Measurements from ENCODE around the gene COBL.

COBL gene

DNA sequence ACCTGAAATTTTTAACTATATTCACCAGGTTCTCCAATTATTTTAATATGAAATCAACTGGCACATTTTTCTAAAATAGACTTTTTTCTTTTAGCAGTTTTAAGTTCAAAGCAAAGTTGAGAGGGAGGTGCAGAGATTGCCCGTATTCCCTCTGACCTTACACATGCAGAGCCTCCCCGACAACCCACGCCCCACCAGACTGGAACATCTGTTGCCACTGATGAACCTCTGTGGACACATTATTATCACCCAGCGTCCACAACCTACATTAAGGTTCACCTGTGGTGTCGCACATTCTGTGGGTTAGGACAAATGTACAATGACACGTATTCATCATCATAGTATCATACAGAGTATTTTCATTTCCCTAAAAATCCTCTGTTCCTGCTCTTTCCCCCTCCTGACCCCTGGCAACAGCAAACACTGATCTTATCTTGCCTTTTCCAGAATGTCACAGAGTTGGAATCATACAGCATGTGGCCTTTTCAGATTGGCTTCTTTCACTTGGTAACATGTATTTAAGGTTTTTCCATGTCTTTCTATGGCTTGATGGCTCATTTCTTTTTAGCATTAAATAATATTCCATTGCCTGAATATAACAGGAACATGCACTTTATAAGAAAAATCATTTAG, 37.1 kb downstream of the COBL start:
- DNase-seq (ENCODE audit: insufficient read length, low spot score) (no peak), FAIRE-seq (no peak)

DNA sequence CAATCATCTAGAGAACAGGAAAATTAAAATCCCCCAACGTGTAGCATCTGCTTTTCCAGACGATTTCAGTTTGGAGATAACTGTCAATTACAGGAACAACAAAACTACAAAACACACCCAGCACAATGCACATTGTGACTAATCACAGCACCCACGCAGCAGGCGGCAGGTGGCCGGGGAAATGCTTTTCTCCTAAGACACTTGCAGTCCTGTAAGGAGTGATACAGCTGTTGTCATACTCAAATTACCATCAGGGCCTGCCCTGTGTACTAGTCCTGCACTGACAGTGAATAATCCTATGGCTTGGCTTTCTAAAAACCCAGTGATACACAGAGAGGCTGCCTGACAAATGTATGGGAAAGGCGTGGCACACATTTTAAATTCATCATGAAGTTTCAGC, 37.8 kb downstream of the COBL start:
- no peak for DNase-seq (ENCODE audit: insufficient read length, low spot score)

DNA sequence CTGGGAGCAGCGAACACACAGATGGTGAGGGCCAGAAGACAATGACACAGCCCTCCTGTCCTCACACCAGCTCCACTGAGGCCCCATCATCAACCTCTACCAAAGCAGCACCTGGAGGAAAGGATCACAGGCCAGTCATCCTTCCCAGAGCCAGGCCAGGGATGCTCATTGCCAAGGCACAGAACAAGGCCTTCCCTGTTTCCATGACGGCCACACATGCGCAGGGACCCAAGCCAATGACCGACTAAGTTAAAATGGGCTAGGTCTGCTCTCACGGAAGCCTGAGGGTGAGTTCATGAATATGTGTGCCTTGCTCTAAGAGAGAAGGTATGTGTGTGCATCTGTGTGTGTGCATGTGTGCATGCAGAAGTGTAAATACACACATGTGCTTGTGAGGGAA, 39.6 kb downstream of the COBL start:
- DNase-seq (ENCODE audit: insufficient read length, low spot score) = no peak

More for the DNA sequence above, 37.8 kb downstream of the COBL start:
- no peak for FAIRE-seq

DNA sequence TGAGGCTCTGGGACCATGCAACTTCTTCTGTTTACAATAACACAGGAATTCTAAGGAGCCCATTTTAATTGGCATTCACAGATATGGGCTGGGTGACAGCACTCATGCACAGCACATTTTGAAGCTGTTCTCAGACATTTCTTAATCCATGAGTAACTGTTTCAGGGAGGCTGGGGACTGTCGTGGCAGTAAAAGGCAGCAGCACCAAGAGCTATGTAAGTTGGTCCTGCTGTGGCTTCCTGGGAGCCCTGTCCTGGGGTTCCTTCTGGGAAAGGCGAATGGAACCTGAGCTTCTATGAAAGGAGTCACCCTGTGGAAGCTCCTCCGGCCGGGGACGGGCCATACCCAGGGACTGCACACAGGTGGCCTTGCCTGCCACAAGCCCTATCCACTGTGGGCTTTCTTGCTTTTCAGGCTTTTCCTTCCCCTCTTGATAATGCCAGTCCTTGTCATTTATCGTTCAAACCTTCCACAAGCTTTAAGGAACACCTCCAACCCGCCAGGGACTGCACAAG, 40.5 kb downstream of the COBL start:
- no peak for FAIRE-seq
- DNase-seq (ENCODE audit: insufficient read length, low spot score) = no peak

More for the DNA sequence above, 39.6 kb downstream of the COBL start:
- FAIRE-seq = no peak

DNA sequence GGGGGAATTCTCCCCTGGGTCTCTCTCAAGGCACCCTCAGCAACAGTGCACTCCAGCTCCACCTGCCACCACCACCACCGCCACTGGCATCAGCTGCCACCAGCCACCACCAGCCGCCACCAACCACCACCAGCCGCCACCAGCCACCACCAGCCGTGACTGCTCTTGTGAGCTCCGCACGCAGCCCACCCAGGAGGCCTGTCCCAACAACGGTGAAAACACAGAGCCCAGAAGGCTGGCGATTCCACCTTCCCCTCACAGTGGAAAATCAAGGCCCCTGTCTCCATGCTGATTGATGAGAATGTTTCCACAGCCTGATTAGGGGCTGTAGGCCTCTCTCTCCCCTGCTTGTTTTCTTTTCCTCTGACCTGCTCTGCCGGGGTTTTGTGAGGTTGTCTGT, 41.1 kb downstream of the COBL start:
- no peak for FAIRE-seq
- DNase-seq (ENCODE audit: insufficient read length, low spot score) = no peak

DNA sequence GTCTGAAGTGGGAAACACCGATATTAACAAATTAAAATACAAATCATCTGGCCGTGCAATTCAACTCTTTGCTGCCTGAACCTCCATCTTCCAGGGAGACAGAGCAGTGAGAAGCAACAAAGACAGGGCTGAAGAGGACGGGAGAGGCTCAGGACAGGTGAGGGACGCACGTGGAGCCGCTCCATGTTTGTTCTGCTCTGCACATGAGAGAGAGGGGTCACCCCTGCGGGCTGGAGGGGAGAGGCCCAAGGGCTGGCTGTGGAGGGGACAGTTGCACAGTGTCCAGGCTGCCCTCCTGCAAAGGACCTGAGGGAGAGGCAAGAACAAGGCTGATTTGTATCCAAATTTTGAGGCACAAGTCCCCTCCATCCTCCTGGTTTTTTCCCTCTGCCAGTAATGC, 41.7 kb downstream of the COBL start:
- DNase-seq (ENCODE audit: insufficient read length, low spot score) (no peak), FAIRE-seq (no peak)

DNA sequence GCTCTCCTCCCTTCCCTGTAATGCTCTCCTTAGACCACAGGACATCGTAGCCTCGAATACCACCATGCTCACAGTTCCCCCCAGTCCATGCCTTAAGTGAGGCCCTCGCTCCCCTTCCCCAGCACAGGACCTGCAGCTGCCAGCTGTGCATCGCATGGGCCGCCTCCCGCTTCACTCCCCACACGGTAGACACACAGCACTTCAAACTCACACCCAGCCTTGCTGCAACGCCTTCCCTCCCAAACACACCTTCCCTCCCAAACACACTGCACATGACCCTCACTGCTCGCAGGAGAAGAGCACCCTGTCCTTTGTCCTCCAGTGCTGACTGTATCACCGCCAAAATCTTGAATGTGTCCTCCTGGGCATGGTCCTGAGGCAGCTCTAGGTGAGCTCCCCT, 42.6 kb downstream of the COBL start:
- FAIRE-seq (no peak), DNase-seq (ENCODE audit: insufficient read length, low spot score) (no peak)

DNA sequence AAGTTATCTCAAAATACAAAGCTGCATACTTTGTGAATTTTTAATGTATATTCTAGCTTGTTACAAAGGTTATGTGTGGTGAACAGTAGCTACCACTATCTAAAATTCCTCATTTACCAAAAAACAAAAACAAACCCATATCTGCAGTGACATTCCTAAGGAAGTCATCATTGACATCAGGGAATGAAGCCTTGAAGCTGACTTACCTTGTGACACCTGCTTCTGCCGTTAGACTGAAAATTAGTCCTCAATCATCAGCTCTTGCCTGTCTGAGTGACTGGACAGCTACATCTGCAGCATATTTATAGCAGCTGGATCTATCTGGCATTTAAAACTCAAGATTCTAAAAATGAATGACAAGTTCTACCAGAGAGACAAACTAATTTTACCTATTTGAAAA, 43.2 kb downstream of the COBL start:
- DNase-seq (ENCODE audit: insufficient read length, low spot score) = no peak
- no peak for FAIRE-seq

DNA sequence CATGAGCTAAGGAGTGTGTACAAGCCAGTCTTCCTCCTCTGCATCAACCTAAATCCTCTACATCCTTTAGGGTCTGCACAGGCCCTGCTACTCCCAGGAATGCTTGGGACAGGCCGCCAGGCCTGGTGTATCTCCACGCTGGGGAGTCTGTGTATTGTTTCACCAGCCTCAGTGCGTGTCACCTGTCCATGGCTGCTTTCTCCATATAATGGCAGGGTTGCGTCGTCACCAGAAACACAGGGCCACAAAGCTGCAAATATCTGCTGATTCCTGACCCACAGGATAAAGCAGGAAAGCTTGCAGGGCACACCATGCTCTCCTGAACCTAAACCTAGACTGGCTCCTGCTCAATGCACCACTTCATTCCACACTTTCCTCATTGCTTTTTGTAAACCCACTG, 45.6 kb downstream of the COBL start:
- FAIRE-seq = no peak
- DNase-seq (ENCODE audit: insufficient read length, low spot score) = no peak

DNA sequence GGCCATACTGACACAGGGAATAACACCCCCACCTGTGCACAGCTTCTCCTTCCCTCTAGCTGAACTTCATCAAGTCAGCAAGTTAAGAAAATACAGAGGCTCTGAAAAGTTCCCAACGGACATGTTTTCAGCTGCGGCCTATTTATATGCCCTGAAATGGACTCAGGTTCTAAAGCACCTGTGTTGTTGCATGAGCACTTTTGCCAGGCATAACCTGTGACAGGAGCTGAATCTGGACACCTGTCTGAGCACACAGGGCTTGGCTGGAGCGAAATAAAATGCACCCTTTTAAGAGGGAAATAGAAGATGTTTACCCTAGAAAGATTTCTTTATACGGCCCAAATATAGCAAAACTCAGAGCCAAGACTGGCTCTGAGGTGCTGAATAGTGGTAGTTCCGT, 46.7 kb downstream of the COBL start:
- FAIRE-seq (no peak), DNase-seq (ENCODE audit: insufficient read length, low spot score) (no peak)

DNA sequence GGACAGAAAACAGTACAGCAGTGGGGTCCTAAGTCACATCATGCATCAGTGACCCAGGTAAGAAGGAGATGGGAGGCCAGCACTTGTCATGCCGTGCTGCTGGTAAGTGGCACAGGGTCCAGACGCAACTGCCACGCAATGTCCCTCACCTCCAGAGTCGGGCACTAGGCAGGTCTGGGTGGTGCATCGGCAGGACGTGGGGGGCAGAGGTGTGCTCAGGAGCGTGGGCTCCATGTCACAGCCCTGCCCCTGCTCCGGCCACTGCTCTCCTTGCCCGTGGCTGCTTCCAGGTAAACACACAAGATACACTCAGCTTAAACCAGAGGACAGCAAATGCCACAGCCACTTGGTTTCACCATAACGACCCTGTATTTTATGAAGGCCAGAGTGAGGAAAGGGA, 47.3 kb downstream of the COBL start:
- FAIRE-seq = no peak
- DNase-seq (ENCODE audit: insufficient read length, low spot score) = no peak

DNA sequence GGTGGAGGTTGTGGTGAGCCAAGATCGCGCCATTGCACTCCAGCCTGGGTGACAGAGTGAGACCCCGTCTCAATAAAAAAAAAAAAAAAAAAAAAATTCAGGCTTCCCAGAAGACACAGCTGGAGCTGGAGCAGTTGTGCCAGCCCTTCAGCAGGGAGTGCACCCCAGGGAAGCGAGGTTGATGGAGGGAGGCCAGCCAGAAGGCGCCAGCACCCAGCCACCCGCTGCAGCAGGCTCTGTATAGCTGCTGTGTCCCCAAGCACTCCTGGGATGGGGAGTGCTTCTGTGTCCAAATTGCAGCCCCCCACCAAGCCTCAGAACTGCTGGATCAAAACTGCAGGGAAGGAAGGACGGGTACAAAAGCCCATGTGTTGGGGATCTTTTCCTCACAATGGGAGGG, 47.8 kb downstream of the COBL start:
- no peak for FAIRE-seq
- no peak for DNase-seq (ENCODE audit: insufficient read length, low spot score)

DNA sequence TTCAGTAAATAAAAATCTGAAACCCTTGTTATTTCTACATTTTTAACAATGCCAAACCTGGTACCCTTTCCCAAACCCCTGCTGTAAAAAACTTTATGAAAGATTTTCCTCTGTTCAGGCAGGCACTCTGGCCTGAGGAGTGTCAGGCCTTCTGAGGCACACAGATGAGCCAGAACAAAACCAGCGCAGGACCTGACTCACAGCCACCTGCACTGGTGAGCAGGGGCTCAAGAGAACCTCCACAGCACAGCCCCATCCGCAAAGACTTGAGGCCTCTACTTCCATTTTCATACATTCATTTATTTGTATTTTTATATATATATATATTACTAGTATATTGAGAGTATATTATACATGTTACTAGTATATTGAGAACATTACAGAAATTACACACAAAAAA, 49.4 kb downstream of the COBL start:
- DNase-seq (ENCODE audit: insufficient read length, low spot score) = no peak
- FAIRE-seq = no peak

DNA sequence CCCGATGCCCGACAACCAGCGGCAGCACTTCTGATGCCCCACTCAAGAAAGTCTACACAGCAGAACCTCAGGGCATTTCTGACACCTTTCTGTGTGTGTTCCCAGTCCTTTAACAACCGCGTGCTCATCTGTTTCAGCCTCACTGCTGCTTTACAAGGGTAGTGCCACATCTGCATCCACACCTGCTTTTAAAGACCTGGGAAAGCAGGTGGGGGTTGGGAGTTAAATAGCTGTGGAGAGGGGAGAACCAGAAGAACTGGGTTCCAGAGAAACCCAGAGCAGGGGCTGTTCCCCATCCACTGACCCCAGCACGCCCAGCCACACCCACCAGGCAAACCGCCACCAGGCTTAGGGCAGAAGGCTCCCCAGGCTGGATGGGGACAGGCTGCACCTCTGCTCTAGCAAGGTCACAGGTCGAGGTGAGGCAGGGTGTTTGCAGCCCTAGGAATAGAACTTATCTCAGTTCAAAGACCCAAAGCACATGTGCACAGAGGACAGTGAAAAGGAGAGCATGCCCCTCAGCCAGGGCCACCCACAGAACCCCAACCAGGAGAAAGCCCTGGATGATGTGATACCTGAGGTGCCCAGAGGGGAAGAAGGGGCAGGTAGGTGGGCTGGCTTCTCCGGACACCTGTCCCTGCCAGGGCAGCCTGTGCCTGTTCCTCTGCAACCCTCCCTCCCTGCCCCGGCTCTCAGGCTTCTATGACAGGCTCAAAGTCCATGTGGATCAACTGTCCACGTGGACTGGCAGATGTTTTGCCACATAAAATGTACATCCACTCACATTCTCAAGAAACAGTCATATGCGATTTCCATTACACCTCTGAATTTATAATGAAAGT, 51.3 kb downstream of the COBL start:
- FAIRE-seq = no peak
- DNase-seq (ENCODE audit: insufficient read length, low spot score) = no peak

DNA sequence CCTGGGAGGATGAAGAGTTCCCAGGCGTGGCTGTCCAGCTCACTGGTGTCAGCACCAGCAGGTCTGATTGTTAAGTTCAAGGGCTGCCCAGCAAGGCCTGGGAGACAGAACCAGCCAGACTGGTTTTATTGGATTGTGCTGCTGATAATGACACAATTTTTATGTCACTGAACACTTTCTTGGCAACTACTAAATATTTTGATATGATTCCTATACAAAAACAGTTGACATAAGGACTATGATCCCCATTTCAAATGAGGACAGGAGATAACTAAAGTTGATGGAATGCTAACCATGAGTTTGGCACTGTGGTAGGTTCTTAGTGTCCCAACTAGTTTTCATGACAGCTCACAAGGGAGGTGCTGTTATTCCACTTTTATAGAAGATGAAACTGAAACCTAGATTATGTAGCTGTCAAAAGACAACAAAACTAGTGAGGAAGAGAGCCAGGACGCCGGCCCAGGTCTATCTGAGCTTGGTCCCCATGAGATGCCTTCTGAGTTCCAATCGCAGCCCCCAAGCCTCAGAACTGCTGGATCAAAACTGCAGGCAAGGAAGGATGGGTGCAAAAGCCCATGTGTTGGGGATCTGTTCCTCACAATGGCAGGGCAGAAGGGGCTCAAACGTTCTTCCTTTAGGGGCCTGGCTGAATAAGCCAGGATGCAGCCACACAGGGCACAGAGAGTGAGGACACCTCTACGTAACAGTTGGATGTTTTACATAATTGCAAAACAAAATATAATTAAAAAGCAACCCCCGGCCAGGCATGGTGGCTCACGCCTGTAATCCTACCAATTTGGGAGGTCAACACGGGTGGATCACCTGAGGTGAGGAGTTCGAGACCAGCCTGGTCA, 52.8 kb downstream of the COBL start:
- DNase-seq (ENCODE audit: insufficient read length, low spot score) = no peak
- no peak for FAIRE-seq

DNA sequence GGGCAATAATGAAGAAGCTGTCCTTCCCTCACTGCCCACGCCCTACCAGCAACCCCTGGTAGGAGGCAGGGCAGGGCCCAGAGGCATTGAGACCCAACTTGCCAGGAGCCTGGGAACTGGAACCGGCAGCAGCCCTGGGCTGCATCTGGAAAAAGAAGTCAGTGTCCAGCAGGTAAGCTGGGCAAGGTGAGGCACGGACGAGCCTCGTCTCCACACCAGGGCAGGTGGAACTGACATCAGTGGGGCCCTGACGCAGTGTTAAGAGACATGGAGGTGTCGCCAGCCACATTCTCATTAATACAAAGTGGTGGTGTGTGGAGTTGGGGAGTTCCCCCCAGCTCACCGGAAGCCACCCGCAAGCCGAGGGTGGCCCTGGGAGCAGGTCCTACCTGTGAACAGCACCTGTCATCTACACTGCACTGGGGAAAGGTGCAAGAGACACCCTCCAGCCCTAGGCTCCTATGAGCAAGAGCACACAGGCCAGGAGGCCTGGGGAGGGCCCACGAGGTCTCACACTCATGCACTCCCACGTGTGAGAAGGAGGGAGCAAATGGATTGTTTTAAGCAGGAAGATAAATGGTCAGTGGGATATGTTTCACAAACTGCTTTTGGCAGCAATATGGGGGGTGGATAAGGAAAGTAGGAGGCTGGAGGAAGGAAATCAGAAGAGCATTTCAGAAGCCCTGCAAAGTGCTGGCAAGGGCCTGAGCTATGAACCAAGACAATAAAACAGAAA, 53.6 kb downstream of the COBL start:
- FAIRE-seq (no peak), DNase-seq (ENCODE audit: insufficient read length, low spot score) (no peak)

DNA sequence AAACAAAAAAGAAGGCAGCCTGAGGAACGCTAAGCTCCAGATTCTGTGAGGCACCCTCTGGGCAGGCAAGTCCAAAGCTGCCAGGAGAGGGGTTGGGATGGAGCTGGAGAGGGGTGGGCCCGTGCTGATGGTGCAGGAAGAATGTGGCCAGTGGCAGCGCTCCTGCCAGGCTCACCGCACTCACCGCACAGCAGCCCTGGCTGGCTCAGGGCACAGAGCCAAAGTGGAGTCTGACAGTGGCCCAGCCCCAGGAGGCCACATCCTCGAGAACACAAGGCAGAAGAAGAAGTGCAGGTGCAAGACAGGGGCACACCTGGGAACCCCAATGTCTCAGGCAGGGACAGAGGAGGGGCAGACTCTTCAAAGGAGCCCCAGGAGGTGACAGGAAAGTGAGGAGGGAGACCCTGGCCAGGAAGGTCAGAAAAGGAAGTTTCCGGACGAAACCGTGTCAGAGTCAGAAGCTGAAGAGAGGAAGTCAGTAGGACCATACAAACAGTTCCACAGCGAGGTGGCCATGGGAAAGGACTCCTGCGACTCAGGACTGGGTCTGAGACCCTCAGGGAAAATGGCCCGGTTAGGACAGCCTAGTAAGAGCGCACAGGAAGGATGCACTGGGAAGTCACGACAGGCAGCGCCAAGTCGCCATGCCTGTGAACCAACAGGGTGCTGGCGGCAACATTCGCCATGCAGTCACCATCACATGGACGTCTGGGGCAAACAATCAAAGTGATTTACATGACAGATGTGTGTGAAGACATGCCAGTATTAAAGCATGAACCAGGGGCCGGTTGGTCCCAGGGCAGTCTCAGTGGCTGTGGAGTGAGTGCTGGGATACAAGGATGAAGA, 54.4 kb downstream of the COBL start:
- FAIRE-seq (no peak), DNase-seq (ENCODE audit: insufficient read length, low spot score) (no peak)

DNA sequence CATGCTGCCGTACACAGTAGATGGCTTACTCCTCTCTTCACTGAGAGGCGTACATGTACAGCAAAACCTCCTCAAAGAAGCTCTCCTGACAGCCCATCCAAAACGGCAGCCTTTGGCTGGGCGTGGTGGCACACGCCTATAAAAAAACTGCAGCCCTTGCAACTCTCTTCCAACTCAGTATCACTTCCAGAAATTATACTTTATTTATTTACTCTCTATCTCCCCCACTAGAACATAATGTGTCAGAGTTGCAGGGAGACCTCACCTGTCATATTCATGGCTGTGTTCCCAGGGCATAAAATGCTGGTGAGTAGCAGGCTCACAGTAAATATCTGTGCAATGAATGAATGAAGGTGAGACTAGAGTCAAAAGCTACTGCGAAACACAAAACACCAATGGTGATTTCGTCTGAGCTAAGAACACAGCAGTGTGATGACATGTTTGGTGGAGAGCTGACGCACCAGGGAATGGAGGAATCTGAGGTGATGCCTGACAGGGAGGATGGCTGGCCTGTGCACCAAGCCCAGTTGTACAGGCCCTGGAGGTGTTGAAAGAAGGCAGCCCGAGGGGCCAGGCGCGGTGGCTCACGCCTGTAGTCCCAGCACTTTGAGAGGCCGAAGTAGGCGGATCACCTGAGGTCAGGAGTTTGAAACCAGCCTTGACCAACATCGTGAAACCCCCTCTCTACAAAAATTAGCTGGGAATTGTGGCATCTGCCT, 55.3 kb downstream of the COBL start:
- DNase-seq (ENCODE audit: insufficient read length, low spot score) (no peak), FAIRE-seq (no peak)

DNA sequence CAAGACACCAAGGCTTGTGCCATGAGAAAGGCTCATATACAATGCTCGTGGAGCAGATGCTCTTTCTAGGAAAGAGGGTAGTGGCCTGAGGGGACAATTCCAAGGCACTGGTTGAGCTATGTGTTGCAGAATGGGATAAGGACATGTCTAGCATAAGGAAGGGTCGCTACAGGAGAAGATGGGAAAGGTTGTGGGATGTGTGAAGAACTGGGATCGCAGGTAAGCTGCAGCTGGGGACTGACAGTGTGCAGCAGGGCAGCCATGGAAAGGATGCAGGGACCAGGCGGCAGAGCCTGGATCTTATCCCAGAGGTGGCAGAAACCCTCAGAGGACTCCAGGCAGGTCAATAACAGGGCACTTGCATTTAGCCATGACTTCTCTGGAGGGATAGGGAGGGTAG, 56.1 kb downstream of the COBL start:
- FAIRE-seq (no peak), DNase-seq (ENCODE audit: insufficient read length, low spot score) (no peak)

All from HTR-8/SVneo (cell line).